IPS-NIHi7 (cell line): ENCODE results near the gene EARS2.
"Not testable (repeated sequence)": the region's sequence is repeated elsewhere in the genome, so short reads cannot be mapped to it uniquely, and the experiment has no call there.

Source experiments
- DNase-seq: peaks from one replicate; pipeline ENCODE4 v3.0.0; 2012; ENCODE audit warnings: mixed read lengths; ENCODE audit errors: extremely low spot score

The EARS2 gene

GRCh38 chr16:23556881-23557778 is at the start of gene EARS2, which contains the start of gene UBFD1:
Gene EARS2, minus strand, starts transcription at chr16:23557350. Its CDS starts 7 bp downstream, at chr16:23557343.
Gene UBFD1, plus strand, starts transcription at chr16:23557727. Its CDS starts 16 bp downstream, at chr16:23557743.
- DNase-seq: peak; percentile 98

- DNase-seq: peak; percentile 36
Measured at GRCh38 chr16:23597003-23597756, 40.0 kb upstream of the EARS2 start.

GRCh38 chr16:23595951-23596720 is 39.0 kb upstream of the EARS2 start, which contains the start of gene NDUFAB1:
Gene NDUFAB1, minus strand, starts transcription at chr16:23596316. Its CDS starts 26 bp downstream, at chr16:23596290.
- peak; percentile 94 for DNase-seq

- no peak for DNase-seq
Measured at GRCh38 chr16:23595246-23595950, 38.2 kb upstream of the EARS2 start.

- DNase-seq: no peak
Measured at GRCh38 chr16:23594186-23594585, 37.0 kb upstream of the EARS2 start.

- no peak for DNase-seq
Measured at GRCh38 chr16:23590181-23590580, 33.0 kb upstream of the EARS2 start.

GRCh38 chr16:23587726-23588125 is 30.6 kb upstream of the EARS2 start:
- no peak for DNase-seq

GRCh38 chr16:23584186-23585076 is 27.3 kb upstream of the EARS2 start:
- no peak for DNase-seq

GRCh38 chr16:23583271-23583670 is 26.1 kb upstream of the EARS2 start:
- DNase-seq: not testable (repeated sequence)

GRCh38 chr16:23581764-23582163 is 24.6 kb upstream of the EARS2 start:
- DNase-seq: no peak

GRCh38 chr16:23580391-23580790 is 23.2 kb upstream of the EARS2 start:
- no peak for DNase-seq

GRCh38 chr16:23579371-23579770 is 22.2 kb upstream of the EARS2 start:
- DNase-seq: no peak

- DNase-seq: no peak
Measured at GRCh38 chr16:23578101-23578830, 21.1 kb upstream of the EARS2 start.

GRCh38 chr16:23577493-23577892 is 20.3 kb upstream of the EARS2 start:
- no peak for DNase-seq

GRCh38 chr16:23575834-23576233 is 18.7 kb upstream of the EARS2 start:
- no peak for DNase-seq

GRCh38 chr16:23573817-23574216 is 16.7 kb upstream of the EARS2 start:
- DNase-seq: no peak

GRCh38 chr16:23572394-23572793 is 15.2 kb upstream of the EARS2 start:
- DNase-seq: no peak

GRCh38 chr16:23571895-23572294 is 14.7 kb upstream of the EARS2 start:
- no peak for DNase-seq

- DNase-seq: no peak
Measured at GRCh38 chr16:23570992-23571632, 14.0 kb upstream of the EARS2 start.
